Measurements from ENCODE around the gene MTG1. TPM values are rescaled to one million over a fixed set of nuclear protein-coding genes. Genes with fewer than 3 reads are reported as not detected.

MTG1 gene
- total and polyA plus RNA-seq, 2 experiments from 2014 or later = 45.7 to 68.6 TPM

DNA sequence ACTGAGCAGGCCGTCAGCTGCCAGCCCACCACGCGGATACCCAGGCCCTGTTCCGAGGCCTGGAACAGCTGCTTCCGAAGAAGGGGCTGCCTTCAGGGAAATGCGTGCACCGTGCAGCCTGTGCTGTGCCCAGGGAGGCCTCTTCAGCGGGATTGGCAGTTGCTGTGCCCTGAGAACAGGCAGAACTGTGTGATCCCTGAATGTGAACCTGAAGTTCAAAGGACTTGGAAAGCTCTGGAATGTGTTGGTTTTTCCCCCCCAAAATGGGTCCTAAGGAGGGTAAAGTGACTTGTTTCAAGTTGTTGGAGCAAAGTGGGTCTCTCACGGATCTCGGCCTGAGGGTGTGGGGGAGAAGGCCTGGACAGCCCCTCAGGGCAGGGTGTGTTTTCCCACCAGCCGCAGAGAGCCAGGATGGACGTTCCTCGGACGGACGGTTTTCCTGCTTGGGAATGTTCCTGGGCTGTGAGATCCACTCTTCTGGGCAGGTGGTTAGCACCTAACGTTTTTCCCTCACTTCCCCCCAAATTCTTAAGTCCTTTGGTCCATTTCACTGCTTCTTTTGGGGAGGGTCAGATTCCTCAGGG lies 28.4 kb downstream of the MTG1 start:
- Mint-ChIP-seq H3K27ac (no peak overlapping the region), H3K9me3 (no peaks in the 10 kb centered on the region), H3K4me3 (no peak overlapping the region), H3K4me1 (no peaks in the 10 kb centered on the region), H3K27me3 (ENCODE audit: insufficient read depth, low read depth, poor library complexity) (peaks cover 22% of the 10 kb centered on the region), H3K36me3 (ENCODE audit: low read depth) (peaks cover 9% of the 10 kb centered on the region; the same call in 1 of the 3 replicates)
- Histone ChIP-seq H3K4me3 (no peak overlapping the region), H3F3A (replicated peaks; ENCODE audit: low read depth) (0 out of 2 replicates have a peak, but pooled peaks cover 2% of the 10 kb centered on the region), H2AFZ (no peak overlapping the region), H3K9me2 (ENCODE audit: insufficient read depth) (no peaks in the 10 kb centered on the region), H3K4me1 (ENCODE audit: insufficient read depth) (no peaks in the 10 kb centered on the region), H3K4me2 (no peak overlapping the region), H3K27ac (ENCODE audit: low read depth) (no peak overlapping the region), H3K27me3 (ENCODE audit: insufficient read depth) (peaks cover 22% of the 10 kb centered on the region), H3K79me2 (replicated peaks; ENCODE audit: insufficient read depth) (no peaks in the 10 kb centered on the region), H4K20me1 (replicated peaks; ENCODE audit: insufficient read depth) (no peaks in the 10 kb centered on the region; the same call in 1 of the 2 replicates), H3K36me3 (ENCODE audit: insufficient read depth) (no peaks in the 10 kb centered on the region)
- TF ChIP-seq POLR2AphosphoS5 (IDR thresholded peaks at IDR 0.05; ENCODE audit: low read depth) (no peak), EZH2phosphoT487 (IDR thresholded peaks at IDR 0.05; ENCODE audit: unreplicated experiment) (no peak), JUNB (IDR thresholded peaks at IDR 0.05; ENCODE audit: unreplicated experiment) (no peak), STAT1 (IDR thresholded peaks at IDR 0.05; ENCODE audit: unreplicated experiment) (no peak), EZH2 (IDR thresholded peaks at IDR 0.05; ENCODE audit: low read depth, unreplicated experiment) (no peak), ZNF114 (CRISPR knock-in tag; IDR thresholded peaks at IDR 0.05) (no peak)
- TF ChIP-seq, protein P1, sequence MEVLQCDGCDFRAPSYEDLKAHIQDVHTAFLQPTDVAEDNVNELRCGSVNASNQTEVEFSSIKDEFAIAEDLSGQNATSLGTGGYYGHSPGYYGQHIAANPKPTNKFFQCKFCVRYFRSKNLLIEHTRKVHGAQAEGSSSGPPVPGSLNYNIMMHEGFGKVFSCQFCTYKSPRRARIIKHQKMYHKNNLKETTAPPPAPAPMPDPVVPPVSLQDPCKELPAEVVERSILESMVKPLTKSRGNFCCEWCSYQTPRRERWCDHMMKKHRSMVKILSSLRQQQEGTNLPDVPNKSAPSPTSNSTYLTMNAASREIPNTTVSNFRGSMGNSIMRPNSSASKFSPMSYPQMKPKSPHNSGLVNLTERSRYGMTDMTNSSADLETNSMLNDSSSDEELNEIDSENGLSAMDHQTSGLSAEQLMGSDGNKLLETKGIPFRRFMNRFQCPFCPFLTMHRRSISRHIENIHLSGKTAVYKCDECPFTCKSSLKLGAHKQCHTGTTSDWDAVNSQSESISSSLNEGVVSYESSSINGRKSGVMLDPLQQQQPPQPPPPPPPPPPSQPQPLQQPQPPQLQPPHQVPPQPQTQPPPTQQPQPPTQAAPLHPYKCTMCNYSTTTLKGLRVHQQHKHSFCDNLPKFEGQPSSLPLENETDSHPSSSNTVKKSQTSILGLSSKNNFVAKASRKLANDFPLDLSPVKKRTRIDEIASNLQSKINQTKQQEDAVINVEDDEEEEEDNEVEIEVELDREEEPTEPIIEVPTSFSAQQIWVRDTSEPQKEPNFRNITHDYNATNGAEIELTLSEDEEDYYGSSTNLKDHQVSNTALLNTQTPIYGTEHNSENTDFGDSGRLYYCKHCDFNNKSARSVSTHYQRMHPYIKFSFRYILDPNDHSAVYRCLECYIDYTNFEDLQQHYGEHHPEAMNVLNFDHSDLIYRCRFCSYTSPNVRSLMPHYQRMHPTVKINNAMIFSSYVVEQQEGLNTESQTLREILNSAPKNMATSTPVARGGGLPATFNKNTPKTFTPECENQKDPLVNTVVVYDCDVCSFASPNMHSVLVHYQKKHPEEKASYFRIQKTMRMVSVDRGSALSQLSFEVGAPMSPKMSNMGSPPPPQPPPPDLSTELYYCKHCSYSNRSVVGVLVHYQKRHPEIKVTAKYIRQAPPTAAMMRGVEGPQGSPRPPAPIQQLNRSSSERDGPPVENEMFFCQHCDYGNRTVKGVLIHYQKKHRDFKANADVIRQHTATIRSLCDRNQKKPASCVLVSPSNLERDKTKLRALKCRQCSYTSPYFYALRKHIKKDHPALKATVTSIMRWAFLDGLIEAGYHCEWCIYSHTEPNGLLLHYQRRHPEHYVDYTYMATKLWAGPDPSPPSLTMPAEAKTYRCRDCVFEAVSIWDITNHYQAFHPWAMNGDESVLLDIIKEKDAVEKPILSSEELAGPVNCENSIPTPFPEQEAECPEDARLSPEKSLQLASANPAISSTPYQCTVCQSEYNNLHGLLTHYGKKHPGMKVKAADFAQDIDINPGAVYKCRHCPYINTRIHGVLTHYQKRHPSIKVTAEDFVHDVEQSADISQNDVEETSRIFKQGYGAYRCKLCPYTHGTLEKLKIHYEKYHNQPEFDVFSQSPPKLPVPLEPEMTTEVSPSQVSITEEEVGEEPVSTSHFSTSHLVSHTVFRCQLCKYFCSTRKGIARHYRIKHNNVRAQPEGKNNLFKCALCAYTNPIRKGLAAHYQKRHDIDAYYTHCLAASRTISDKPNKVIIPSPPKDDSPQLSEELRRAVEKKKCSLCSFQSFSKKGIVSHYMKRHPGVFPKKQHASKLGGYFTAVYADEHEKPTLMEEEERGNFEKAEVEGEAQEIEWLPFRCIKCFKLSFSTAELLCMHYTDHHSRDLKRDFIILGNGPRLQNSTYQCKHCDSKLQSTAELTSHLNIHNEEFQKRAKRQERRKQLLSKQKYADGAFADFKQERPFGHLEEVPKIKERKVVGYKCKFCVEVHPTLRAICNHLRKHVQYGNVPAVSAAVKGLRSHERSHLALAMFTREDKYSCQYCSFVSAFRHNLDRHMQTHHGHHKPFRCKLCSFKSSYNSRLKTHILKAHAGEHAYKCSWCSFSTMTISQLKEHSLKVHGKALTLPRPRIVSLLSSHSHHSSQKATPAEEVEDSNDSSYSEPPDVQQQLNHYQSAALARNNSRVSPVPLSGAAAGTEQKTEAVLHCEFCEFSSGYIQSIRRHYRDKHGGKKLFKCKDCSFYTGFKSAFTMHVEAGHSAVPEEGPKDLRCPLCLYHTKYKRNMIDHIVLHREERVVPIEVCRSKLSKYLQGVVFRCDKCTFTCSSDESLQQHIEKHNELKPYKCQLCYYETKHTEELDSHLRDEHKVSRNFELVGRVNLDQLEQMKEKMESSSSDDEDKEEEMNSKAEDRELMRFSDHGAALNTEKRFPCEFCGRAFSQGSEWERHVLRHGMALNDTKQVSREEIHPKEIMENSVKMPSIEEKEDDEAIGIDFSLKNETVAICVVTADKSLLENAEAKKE (CRISPR knock-in tag; IDR thresholded peaks at IDR 0.05) = no peak
- TF ChIP-seq, protein P2, sequence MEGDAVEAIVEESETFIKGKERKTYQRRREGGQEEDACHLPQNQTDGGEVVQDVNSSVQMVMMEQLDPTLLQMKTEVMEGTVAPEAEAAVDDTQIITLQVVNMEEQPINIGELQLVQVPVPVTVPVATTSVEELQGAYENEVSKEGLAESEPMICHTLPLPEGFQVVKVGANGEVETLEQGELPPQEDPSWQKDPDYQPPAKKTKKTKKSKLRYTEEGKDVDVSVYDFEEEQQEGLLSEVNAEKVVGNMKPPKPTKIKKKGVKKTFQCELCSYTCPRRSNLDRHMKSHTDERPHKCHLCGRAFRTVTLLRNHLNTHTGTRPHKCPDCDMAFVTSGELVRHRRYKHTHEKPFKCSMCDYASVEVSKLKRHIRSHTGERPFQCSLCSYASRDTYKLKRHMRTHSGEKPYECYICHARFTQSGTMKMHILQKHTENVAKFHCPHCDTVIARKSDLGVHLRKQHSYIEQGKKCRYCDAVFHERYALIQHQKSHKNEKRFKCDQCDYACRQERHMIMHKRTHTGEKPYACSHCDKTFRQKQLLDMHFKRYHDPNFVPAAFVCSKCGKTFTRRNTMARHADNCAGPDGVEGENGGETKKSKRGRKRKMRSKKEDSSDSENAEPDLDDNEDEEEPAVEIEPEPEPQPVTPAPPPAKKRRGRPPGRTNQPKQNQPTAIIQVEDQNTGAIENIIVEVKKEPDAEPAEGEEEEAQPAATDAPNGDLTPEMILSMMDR (conservative IDR thresholded peaks at IDR 0.05; ENCODE audit: low read depth in 2 of 2) = no peak
- ATAC-seq (no peak), DNase-seq (ENCODE audit: low spot score) (peak; percentile 14)
